Endothelial cell of umbilical vein (primary cell): Measurements from ENCODE around the gene TEX26.

Experiments used
- CTCF ChIP-seq, 2 donors: IDR thresholded peaks; 1 replicate in 1 of 2; 2 replicates in 1 of 2; pipeline ENCODE4 v1.5.1; 2011; ENCODE audit warnings: low read length in 2 of 2, mild to moderate bottlenecking in 2 of 2, moderate library complexity in 2 of 2, control low read depth in 1 of 2, inconsistent platforms in 1 of 2, low read depth in 1 of 2; ENCODE audit not compliant: insufficient read depth in 1 of 2; ENCODE audit errors: extremely low read depth in 1 of 2
- MAX ChIP-seq: IDR thresholded peaks from 2 replicates; pipeline ENCODE4 v1.6.1; 2011; ENCODE audit not compliant: insufficient read depth, insufficient read length
- MYC ChIP-seq: IDR thresholded peaks from one replicate; pipeline ENCODE4 v1.6.1; 2011; ENCODE audit warnings: mild to moderate bottlenecking, low read depth, low read length
- POLR2A ChIP-seq: IDR thresholded peaks from 2 replicates; pipeline ENCODE4 v1.6.1; 2012; ENCODE audit warnings: low read depth, mild to moderate bottlenecking, control low read depth, low read length
- POLR2AphosphoS5 ChIP-seq: IDR thresholded peaks from 2 replicates; pipeline ENCODE4 v1.6.1; 2012; ENCODE audit warnings: low read depth, mild to moderate bottlenecking, control low read depth, low read length, moderate library complexity; ENCODE audit not compliant: insufficient read depth

- TF ChIP-seq POLR2AphosphoS5 = no peak
- TF ChIP-seq CTCF (IDR thresholded peaks at IDR 0.05; ENCODE audit: extremely low read depth in 1 of 2, insufficient read depth in 1 of 2, low read depth in 1 of 2, low read length in 2 of 2) = no peak
- no peak for TF ChIP-seq MAX
- TF ChIP-seq MYC = no peak
- no peak for TF ChIP-seq POLR2A
These were observed 82.7 kb downstream of the TEX26 start for GRCh38 chr13:31015199-31015598.
